Retinal pigment epithelial cell (primary cell): ENCODE results near the gene UBAC2.

Experiments
- DNase-seq: peaks from one replicate; pipeline ENCODE4 v3.0.0-alpha.2; 2010; ENCODE audit warnings: low read depth
- H3K4me3 ChIP-seq: 2 replicates; pipeline ENCODE4 v1.5.1; 2011; ENCODE audit warnings: mild to moderate bottlenecking, low read length, control low read depth, moderate library complexity
- TF ChIP-seq, protein P1 (sequence below): conservative IDR thresholded peaks from 2 replicates; pipeline ENCODE4 v1.5.1; 2011; ENCODE audit warnings: low read depth, low read length, control low read depth, inconsistent platforms

Gene UBAC2

GRCh38 chr13:99256709-99257108 lies 56.1 kb downstream of the UBAC2 start:
- no peak for DNase-seq
- no peak overlapping the region for H3K4me3 ChIP-seq
- TF ChIP-seq, protein P1, sequence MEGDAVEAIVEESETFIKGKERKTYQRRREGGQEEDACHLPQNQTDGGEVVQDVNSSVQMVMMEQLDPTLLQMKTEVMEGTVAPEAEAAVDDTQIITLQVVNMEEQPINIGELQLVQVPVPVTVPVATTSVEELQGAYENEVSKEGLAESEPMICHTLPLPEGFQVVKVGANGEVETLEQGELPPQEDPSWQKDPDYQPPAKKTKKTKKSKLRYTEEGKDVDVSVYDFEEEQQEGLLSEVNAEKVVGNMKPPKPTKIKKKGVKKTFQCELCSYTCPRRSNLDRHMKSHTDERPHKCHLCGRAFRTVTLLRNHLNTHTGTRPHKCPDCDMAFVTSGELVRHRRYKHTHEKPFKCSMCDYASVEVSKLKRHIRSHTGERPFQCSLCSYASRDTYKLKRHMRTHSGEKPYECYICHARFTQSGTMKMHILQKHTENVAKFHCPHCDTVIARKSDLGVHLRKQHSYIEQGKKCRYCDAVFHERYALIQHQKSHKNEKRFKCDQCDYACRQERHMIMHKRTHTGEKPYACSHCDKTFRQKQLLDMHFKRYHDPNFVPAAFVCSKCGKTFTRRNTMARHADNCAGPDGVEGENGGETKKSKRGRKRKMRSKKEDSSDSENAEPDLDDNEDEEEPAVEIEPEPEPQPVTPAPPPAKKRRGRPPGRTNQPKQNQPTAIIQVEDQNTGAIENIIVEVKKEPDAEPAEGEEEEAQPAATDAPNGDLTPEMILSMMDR, result no peak

GRCh38 chr13:99257291-99257690 lies 56.6 kb downstream of the UBAC2 start:
- TF ChIP-seq, protein P1, result no peak
- no peak for DNase-seq
- H3K4me3 ChIP-seq, result no peak overlapping the region

GRCh38 chr13:99258210-99258860 lies 57.7 kb downstream of the UBAC2 start, which contains the start of gene GPR18:
GPR18 (minus strand) TSS chr13:99258379; CDS start chr13:99255872, 2,507 bp downstream.
- TF ChIP-seq, protein P1, result no peak

GRCh38 chr13:99258946-99259345 lies 58.3 kb downstream of the UBAC2 start:
- H3K4me3 ChIP-seq, result no peak overlapping the region
- TF ChIP-seq, protein P1, result no peak
- DNase-seq, result no peak

More at GRCh38 chr13:99258210-99258860, 57.7 kb downstream of the UBAC2 start, which contains the start of gene GPR18:
- DNase-seq, result no peak
- no peak within 1 kb of the TSS for H3K4me3 ChIP-seq

DNA sequence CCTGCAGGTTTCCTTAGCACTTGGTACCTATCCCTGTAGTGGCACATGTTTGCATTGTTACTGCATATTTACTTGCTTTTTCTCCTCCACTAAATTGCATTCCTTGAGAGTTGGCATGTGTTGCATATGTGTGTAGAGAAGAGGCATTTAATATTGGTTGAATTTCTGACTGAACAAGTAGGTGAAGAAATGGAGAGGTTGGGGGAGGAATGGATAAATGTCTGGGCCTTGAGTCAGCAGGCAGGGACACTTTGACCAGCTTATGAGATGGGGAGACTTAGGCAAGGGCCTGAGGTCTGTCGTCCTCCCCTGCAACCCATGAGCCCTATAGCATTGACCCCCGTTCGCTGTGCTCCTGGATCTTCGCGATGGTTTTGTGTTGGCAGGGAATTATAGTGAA lies 59.6 kb downstream of the UBAC2 start:
- no peak for DNase-seq
- H3K4me3 ChIP-seq, result no peak overlapping the region
- TF ChIP-seq, protein P1, result no peak

GRCh38 chr13:99261059-99261458 lies 60.4 kb downstream of the UBAC2 start:
- no peak for DNase-seq
- TF ChIP-seq, protein P1, result no peak
- H3K4me3 ChIP-seq, result no peak overlapping the region

GRCh38 chr13:99263126-99263785 lies 62.6 kb downstream of the UBAC2 start:
- H3K4me3 ChIP-seq, result no peak overlapping the region

More at GRCh38 chr13:99263126-99263785, 62.6 kb downstream of the UBAC2 start:
- DNase-seq, result no peak
- TF ChIP-seq, protein P1, result no peak
